Karpas-422 (cell line): ENCODE results near the gene EWSR1. TPM values are rescaled to one million over a fixed set of nuclear protein-coding genes. Genes with fewer than 3 reads are reported as not detected.

Source experiments
- DNase-seq: peaks from one replicate; pipeline ENCODE4 v3.0.0-alpha.2; 2015
- H2AFZ ChIP-seq: fragments of 200-600 bp; sonication (generic); 2 replicates; pipeline ENCODE4 v1.6.1; 2014; ENCODE audit warnings: antibody characterized with exemption, low read length, mixed read lengths
- H3K27ac ChIP-seq: fragments of 200-600 bp; sonication (generic); 2 replicates; pipeline ENCODE4 v1.5.1; 2014; ENCODE audit warnings: mild to moderate bottlenecking, low read length, moderate library complexity
- H3K27me3 ChIP-seq: fragments of 200-600 bp; sonication (generic); 2 replicates; pipeline ENCODE4 v1.6.1; 2014; ENCODE audit warnings: low read length, mixed read lengths
- H3K36me3 ChIP-seq: fragments of 200-600 bp; sonication (generic); 2 replicates; pipeline ENCODE4 v1.6.1; 2014; ENCODE audit warnings: low read length, mixed read lengths; ENCODE audit not compliant: insufficient read depth
- H3K4me1 ChIP-seq: fragments of 200-600 bp; sonication (generic); 2 replicates; pipeline ENCODE4 v1.6.1; 2014; ENCODE audit warnings: mild to moderate bottlenecking, low read length, mixed read lengths
- H3K4me2 ChIP-seq: fragments of 200-600 bp; sonication (generic); 2 replicates; pipeline ENCODE4 v1.6.1; 2014; ENCODE audit warnings: low read length, low read depth, mild to moderate bottlenecking; ENCODE audit not compliant: poor library complexity, severe bottlenecking
- H3K4me3 ChIP-seq: fragments of 200-600 bp; sonication (generic); 2 replicates; pipeline ENCODE4 v1.5.1; 2014; ENCODE audit warnings: mild to moderate bottlenecking, antibody characterized with exemption, low read length, mixed read lengths
- H3K79me2 ChIP-seq: fragments of 200-600 bp; sonication (generic); 2 replicates; pipeline ENCODE4 v1.6.1; 2014; ENCODE audit warnings: mild to moderate bottlenecking, low read length, mixed read lengths
- H3K9ac ChIP-seq: fragments of 200-600 bp; sonication (generic); 2 replicates; pipeline ENCODE4 v1.6.0; 2014; ENCODE audit warnings: low read length
- H3K9me2 ChIP-seq: fragments of 200-600 bp; sonication (generic), shearing (Covaris generic); replicated peaks from 2 replicates; pipeline ENCODE4 v1.6.0; 2014; ENCODE audit warnings: mild to moderate bottlenecking, low read length, moderate library complexity; ENCODE audit not compliant: insufficient read depth
- H3K9me3 ChIP-seq: fragments of 300-700, 200-600 bp; sonication (generic); 2 replicates; pipeline ENCODE4 v1.6.1; 2014; ENCODE audit warnings: low read length, mixed read lengths
- H4K20me1 ChIP-seq: fragments of 200-600 bp; sonication (generic); 2 replicates; pipeline ENCODE4 v1.6.1; 2014; ENCODE audit warnings: mild to moderate bottlenecking, antibody characterized with exemption, low read length, low read depth; ENCODE audit not compliant: insufficient read depth
- total RNA-seq: library from RNA; depleted of rRNA; stranded (reverse); fragments of >200 nt; shearing (Covaris generic); gene quantifications from 2 replicates; pipeline ENCODE4 v1.2.3, GENCODE V29; 2014; ENCODE audit warnings: low replicate concordance

EWSR1 gene
- total RNA-seq, 1 experiment from 2014 or later = 309 TPM

DNA sequence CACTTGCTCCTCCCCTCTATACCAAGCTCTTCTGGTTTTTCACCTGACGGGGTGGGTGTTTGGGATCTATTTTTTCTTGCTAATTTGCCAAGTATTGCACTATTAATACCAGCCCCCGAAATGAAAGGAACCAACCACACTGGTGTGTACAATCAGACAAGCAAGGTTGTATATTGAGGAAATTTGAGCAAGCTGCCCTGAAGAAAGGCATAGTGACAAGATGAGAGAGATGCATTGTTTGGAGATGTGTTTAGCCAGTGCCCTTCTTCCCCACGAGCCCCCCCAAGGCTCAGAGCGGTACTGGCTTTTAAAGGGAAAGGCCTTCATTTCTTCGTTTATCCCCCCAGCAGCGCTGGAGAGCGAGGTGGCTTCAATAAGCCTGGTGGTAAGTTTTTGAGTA is 23.1 kb downstream of the EWSR1 start:
- peaks cover 87% of the 10 kb centered on the region for H3K36me3 ChIP-seq
- H2AFZ ChIP-seq = no peak overlapping the region
- no peak overlapping the region for H3K4me2 ChIP-seq
- H3K79me2 ChIP-seq = peaks cover 42% of the 10 kb centered on the region
- H3K9me2 ChIP-seq = no peaks in the 10 kb centered on the region
- H3K27me3 ChIP-seq = no peaks in the 10 kb centered on the region
- peaks cover 36% of the 10 kb centered on the region for H4K20me1 ChIP-seq
- no peak for DNase-seq
- H3K27ac ChIP-seq = no peak overlapping the region
- no peak overlapping the region for H3K4me3 ChIP-seq
- no peaks in the 10 kb centered on the region for H3K9me3 ChIP-seq
- H3K4me1 ChIP-seq = peaks cover 28% of the 10 kb centered on the region
- no peak overlapping the region for H3K9ac ChIP-seq

DNA sequence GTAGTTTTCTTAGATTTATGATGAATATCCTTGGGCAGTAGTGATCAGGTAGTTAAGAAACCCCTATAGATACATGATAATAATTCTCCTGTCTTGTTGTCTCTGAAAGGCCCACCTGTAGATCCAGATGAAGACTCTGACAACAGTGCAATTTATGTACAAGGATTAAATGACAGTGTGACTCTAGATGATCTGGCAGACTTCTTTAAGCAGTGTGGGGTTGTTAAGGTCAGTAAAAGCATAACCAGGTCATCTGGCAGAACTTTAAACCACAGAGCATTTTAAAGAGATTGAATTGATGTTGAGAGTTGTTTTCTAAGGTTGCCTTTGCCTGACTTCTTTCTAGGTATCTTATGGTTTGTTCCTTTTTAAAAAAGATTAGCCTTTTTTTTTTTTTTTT is 24.3 kb downstream of the EWSR1 start:
- no peaks in the 10 kb centered on the region for H3K9me2 ChIP-seq
- H3K4me3 ChIP-seq = no peak overlapping the region
- no peaks in the 10 kb centered on the region for H3K27me3 ChIP-seq
- H3K79me2 ChIP-seq = peaks cover 37% of the 10 kb centered on the region
- no peak overlapping the region for H3K9ac ChIP-seq
- H2AFZ ChIP-seq = no peak overlapping the region
- H3K36me3 ChIP-seq = peaks cover 86% of the 10 kb centered on the region
- H4K20me1 ChIP-seq = peaks cover 43% of the 10 kb centered on the region
- no peak for DNase-seq
- H3K9me3 ChIP-seq = no peaks in the 10 kb centered on the region
- H3K4me2 ChIP-seq = no peak overlapping the region
- no peak overlapping the region for H3K27ac ChIP-seq
- H3K4me1 ChIP-seq = peaks cover 34% of the 10 kb centered on the region

DNA sequence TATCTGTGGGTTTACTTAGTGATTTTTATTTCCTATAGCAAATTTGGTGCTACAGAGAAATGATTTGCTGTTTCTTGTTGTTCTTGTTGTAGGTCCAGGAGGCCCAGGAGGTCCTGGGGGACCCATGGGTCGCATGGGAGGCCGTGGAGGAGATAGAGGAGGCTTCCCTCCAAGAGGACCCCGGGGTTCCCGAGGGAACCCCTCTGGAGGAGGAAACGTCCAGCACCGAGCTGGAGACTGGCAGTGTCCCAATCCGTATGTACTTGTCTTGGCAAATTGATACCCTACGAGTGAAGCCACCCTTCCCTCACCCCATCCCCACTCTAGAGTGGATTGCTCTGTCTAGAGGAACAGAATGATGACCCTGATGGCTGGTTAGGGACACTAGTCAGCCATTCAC is 30.6 kb downstream of the EWSR1 start:
- Histone ChIP-seq H3K4me1 (peaks cover 33% of the 10 kb centered on the region), H4K20me1 (peaks cover 35% of the 10 kb centered on the region), H3K9me2 (no peaks in the 10 kb centered on the region), H3K79me2 (no peaks in the 10 kb centered on the region), H3K9me3 (no peaks in the 10 kb centered on the region), H2AFZ (no peak overlapping the region), H3K27ac (no peak overlapping the region), H3K4me3 (no peak overlapping the region), H3K9ac (no peak overlapping the region), H3K4me2 (no peak overlapping the region), H3K36me3 (peaks cover 40% of the 10 kb centered on the region), H3K27me3 (no peaks in the 10 kb centered on the region)
- no peak for DNase-seq

DNA sequence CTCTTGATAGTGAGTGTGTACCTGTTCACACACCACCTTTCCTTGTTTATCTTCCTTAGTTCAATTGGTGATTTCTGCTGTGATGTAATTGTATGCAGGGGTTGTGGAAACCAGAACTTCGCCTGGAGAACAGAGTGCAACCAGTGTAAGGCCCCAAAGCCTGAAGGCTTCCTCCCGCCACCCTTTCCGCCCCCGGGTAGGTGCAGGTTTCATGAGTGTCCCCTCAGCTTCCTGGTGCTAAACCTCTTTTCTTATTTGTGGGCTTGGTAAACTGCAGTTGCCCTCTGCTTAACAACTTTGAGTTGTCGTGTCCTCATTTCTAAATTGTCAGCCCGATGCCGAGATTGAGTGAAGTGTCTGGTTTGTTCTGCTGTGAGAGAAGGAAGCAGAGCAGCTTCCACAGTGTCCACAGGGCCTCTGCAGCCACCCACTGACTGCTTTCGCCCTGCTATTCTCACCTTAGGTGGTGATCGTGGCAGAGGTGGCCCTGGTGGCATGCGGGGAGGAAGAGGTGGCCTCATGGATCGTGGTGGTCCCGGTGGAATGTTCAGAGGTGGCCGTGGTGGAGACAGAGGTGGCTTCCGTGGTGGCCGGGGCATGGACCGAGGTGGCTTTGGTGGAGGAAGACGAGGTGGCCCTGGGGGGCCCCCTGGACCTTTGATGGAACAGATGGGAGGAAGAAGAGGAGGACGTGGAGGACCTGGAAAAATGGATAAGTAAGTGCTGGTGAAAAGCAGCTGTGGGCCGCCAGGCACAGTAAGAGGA is 31.2 kb downstream of the EWSR1 start:
- H3K4me2 ChIP-seq = no peak overlapping the region
- no peak for DNase-seq
- H3K27me3 ChIP-seq = no peaks in the 10 kb centered on the region
- no peak overlapping the region for H3K4me3 ChIP-seq
- peaks cover 27% of the 10 kb centered on the region for H3K4me1 ChIP-seq
- H3K79me2 ChIP-seq = no peaks in the 10 kb centered on the region
- no peaks in the 10 kb centered on the region for H3K9me2 ChIP-seq
- no peaks in the 10 kb centered on the region for H3K9me3 ChIP-seq
- H2AFZ ChIP-seq = no peak overlapping the region
- peaks cover 35% of the 10 kb centered on the region for H4K20me1 ChIP-seq
- no peak overlapping the region for H3K27ac ChIP-seq
- H3K36me3 ChIP-seq = peaks cover 34% of the 10 kb centered on the region
- H3K9ac ChIP-seq = no peak overlapping the region

DNA sequence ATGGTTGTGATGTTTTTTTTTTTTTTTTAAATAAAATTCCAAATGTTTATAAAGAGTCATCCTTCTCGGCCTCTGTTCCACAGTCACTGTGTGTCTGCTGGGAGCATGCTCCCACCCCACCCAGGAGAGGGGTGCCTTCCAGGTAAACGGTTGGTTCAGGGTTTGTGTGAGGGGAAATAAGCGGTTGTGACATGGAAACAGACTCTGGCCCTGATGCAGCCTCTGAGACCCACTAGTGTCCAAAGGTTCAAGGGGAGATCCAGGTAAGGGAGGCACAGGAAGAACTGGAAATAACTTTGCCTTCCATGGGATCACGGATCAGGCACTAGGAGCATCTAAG is 32.4 kb downstream of the EWSR1 start:
- H3K9ac ChIP-seq = no peak overlapping the region
- DNase-seq = no peak
- no peaks in the 10 kb centered on the region for H3K79me2 ChIP-seq
- no peak overlapping the region for H3K27ac ChIP-seq
- H3K4me1 ChIP-seq = peaks cover 17% of the 10 kb centered on the region
- no peaks in the 10 kb centered on the region for H3K9me3 ChIP-seq
- H3K27me3 ChIP-seq = no peaks in the 10 kb centered on the region
- peaks cover 29% of the 10 kb centered on the region for H3K36me3 ChIP-seq
- H3K4me3 ChIP-seq = no peak overlapping the region
- peaks cover 32% of the 10 kb centered on the region for H4K20me1 ChIP-seq
- H2AFZ ChIP-seq = no peak overlapping the region
- H3K9me2 ChIP-seq = no peaks in the 10 kb centered on the region
- H3K4me2 ChIP-seq = no peak overlapping the region

DNA sequence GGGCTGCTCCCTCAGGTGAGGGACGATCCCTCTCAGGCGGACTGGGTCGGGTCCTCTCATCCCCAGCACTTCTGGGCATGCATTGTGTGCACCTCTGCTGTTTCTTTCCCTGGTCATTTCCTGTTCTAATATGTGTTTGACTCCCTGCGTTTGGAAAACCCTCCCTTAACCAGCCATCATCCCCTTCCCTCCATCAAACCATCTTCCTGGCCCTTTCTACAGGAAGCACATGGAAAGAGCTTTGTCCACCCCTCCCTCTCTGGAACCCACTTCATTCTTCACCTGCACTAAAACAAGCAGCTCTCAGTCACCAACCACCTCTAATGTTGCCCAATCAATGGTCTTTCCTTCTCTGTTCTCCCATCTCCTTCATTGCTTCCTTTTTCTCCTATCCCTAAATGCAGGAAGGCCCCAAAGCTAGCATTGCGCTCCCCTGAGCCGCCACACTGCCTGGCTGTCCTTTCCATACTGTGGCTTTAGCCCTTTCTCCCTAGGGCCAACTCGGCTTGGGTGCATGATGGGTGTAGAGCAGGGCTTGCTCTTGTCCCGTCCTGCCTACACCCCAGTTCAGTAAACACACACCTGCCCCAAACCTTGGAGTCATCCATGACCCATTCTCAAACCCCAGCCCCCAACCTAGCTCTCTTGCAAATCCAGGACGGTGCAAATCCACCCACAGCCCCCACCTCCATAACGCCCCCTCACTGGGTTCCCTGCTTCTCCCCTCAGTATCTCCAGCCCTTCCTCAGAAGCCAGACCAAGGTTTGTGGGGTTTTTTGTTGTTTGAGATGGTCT is 32.9 kb downstream of the EWSR1 start:
- no peak overlapping the region for H3K9ac ChIP-seq
- no peaks in the 10 kb centered on the region for H3K79me2 ChIP-seq
- peaks cover 11% of the 10 kb centered on the region for H3K4me1 ChIP-seq
- H3K27ac ChIP-seq = no peak overlapping the region
- peaks cover 23% of the 10 kb centered on the region for H3K36me3 ChIP-seq
- no peaks in the 10 kb centered on the region for H3K9me2 ChIP-seq
- H3K9me3 ChIP-seq = no peaks in the 10 kb centered on the region
- no peak overlapping the region for H3K4me2 ChIP-seq
- H4K20me1 ChIP-seq = peaks cover 26% of the 10 kb centered on the region
- peak; percentile 59 for DNase-seq
- H3K27me3 ChIP-seq = no peaks in the 10 kb centered on the region
- no peak overlapping the region for H2AFZ ChIP-seq
- H3K4me3 ChIP-seq = no peak overlapping the region

DNA sequence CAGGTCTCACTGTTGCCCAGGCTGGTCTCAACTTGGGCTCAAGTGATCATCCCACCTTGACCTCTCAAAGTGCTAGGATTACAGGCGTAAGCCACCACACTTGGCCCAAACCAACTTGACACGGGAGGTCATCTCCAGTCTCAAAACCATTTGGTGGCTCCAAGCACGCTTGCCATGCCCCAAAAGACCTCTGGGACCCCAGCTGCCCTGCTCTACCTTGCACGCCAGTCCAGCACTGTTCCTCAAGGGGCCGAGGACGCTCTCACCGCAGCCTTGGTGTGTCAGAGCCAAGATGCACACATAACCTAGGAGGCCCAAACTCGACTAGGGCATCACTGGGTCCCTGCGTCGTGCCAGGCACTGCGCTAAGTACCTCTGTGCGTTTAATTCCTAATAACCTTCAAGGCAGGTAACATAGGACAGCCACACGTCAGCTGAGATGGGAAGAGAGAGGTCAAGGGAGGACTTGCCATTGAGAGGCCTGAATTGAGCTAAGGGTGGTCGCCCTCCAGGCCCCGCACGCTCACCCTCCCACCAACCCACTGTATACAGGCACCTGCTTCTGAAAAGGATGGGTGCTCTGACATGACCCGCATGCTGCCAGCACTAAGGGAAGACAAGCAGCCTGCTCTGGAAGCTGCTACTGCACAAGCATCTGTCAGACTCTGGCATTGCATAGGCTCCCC is 33.8 kb downstream of the EWSR1 start:
- Histone ChIP-seq H3K4me3 (no peak overlapping the region), H3K79me2 (no peaks in the 10 kb centered on the region), H3K4me1 (peaks cover 6% of the 10 kb centered on the region; the same call in 1 of the 2 replicates), H3K9ac (no peak overlapping the region), H2AFZ (no peak overlapping the region), H3K36me3 (peaks cover 18% of the 10 kb centered on the region; the same call in 1 of the 2 replicates), H3K27ac (no peak overlapping the region), H3K27me3 (no peaks in the 10 kb centered on the region), H3K9me3 (no peaks in the 10 kb centered on the region), H4K20me1 (peaks cover 18% of the 10 kb centered on the region), H3K9me2 (no peaks in the 10 kb centered on the region), H3K4me2 (no peak overlapping the region)
- DNase-seq = peak; percentile 55

DNA sequence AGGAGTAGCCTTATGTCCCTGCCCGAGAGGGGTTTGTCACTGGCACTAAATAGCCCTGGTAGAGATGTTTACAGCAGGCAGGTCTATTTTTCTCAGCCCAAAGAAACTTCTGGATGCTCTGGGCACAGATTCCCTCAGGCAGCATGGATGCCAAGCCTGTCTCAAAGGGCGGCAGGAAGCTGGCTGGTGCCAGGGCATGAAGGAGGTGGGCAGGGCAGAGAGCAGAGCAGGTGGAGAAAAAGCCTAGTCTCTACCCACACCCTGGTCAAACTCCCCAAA is 34.3 kb downstream of the EWSR1 start:
- Histone ChIP-seq H3K27me3 (no peaks in the 10 kb centered on the region), H3K36me3 (peaks cover 14% of the 10 kb centered on the region; the same call in 1 of the 2 replicates), H3K27ac (no peak overlapping the region)

More for the DNA sequence above, 34.3 kb downstream of the EWSR1 start:
- H3K79me2 ChIP-seq = no peaks in the 10 kb centered on the region
- peaks cover 13% of the 10 kb centered on the region for H4K20me1 ChIP-seq
- peaks cover 6% of the 10 kb centered on the region; the same call in 1 of the 2 replicates for H3K4me1 ChIP-seq
- H3K9me3 ChIP-seq = no peaks in the 10 kb centered on the region
- H3K4me3 ChIP-seq = no peak overlapping the region
- no peaks in the 10 kb centered on the region for H3K9me2 ChIP-seq
- no peak overlapping the region for H2AFZ ChIP-seq
- H3K4me2 ChIP-seq = no peak overlapping the region
- H3K9ac ChIP-seq = no peak overlapping the region
- no peak for DNase-seq
